Type B pancreatic cell (in vitro differentiated cells): Measurements from ENCODE around the gene IMPACT. TPM values are rescaled to one million over a fixed set of nuclear protein-coding genes. Genes with fewer than 3 reads are reported as not detected.

ENCODE experiments used
- DNase-seq: peaks from one replicate; pipeline ENCODE4 v3.0.0; 2021; ENCODE audit warnings: mixed read lengths; ENCODE audit not compliant: unreplicated experiment; ENCODE audit errors: extremely low spot score
- H3K27ac Mint-ChIP-seq: 2 replicates; pipeline ENCODE4 v1.8.0; 2021; ENCODE audit warnings: mild to moderate bottlenecking, mixed read lengths
- H3K27me3 Mint-ChIP-seq: 2 replicates; pipeline ENCODE4 v1.8.0; 2021; ENCODE audit warnings: mixed read lengths
- H3K36me3 Mint-ChIP-seq: 2 replicates; pipeline ENCODE4 v1.8.0; 2021; ENCODE audit warnings: mixed read lengths
- H3K4me1 Mint-ChIP-seq: one replicate; pipeline ENCODE4 v1.8.0; 2021; ENCODE audit warnings: mixed read lengths; ENCODE audit not compliant: unreplicated experiment
- H3K4me3 Mint-ChIP-seq: 2 replicates; pipeline ENCODE4 v1.8.0; 2021; ENCODE audit warnings: mild to moderate bottlenecking, mixed read lengths
- H3K9me3 Mint-ChIP-seq: 2 replicates; pipeline ENCODE4 v1.8.0; 2021; ENCODE audit warnings: mixed read lengths
- CTCF ChIP-seq: fragments of 200-600 bp; sonication (generic); conservative IDR thresholded peaks from 2 replicates; pipeline ENCODE4 v1.5.0; 2021; ENCODE audit warnings: antibody characterized with exemption, mild to moderate bottlenecking
- total RNA-seq: library from RNA; stranded (reverse); gene quantifications from 2 replicates; pipeline ENCODE4 v1.2.1, GENCODE V29; 2021; ENCODE audit warnings: low replicate concordance

Gene IMPACT
- total RNA-seq, 1 donor from 2014 or later, result 34.3 TPM

DNA sequence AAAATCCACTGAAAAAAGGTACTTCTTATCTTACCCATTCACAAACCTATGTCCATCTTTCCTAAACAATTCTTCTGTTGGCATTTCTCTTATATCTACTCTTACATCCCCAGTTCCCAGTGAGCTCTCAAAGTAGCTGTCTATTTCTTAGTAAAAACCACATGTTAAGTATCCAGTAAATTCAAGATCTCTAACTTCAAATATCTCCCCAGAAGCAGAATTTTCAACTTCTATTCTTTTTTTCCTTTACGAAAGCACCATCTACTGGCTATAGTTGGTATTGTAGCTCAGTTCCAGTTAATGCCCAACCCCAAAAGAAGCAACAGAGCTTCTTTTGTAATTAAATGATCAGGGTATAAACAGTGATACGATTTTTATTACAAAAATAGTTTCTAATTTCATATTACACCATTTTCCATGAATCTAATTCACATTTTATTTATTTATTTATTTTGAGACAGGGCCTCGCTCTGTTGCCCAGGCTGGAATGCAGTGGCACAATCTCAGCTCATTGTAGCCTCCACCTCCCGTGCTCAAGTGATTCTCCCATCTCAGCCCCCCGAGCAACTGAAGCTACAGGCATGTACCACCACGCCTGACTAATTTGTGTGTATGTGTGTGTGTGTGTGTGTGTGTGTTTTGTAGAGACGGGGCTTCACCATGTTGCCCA, 62.5 kb downstream of the IMPACT start:
- H3K36me3 Mint-ChIP-seq, result no peaks in the 10 kb centered on the region
- H3K27ac Mint-ChIP-seq, result no peak overlapping the region

DNA sequence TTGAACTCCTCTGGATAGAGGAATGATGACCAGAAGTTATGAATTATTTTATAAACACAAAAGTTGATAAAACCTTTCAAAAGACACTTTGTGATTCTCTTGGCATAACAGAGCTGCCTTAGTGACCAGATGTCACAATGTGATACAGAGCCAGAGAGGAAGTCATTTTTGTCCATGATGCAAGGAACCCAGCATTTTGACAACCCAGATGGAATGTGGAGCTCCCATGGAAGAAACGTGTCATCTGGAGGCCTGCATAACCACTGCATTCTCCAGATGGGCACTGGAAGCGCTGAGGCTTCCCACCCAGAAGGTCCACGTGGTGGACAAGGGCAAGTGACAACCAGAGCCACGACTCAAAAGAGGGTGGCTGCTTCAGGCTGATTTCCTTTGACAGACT, 64.1 kb downstream of the IMPACT start:
- no peak for TF ChIP-seq CTCF
- H3K9me3 Mint-ChIP-seq, result peaks cover 9% of the 10 kb centered on the region
- no peaks in the 10 kb centered on the region for H3K36me3 Mint-ChIP-seq
- no peaks in the 10 kb centered on the region for H3K27me3 Mint-ChIP-seq
- peaks cover 26% of the 10 kb centered on the region for H3K4me1 Mint-ChIP-seq
- H3K4me3 Mint-ChIP-seq, result no peak overlapping the region
- no peak for DNase-seq
- no peak overlapping the region for H3K27ac Mint-ChIP-seq

More for the DNA sequence above, 62.5 kb downstream of the IMPACT start:
- no peak overlapping the region for H3K4me3 Mint-ChIP-seq
- DNase-seq, result no peak
- peaks cover 26% of the 10 kb centered on the region for H3K4me1 Mint-ChIP-seq
- peak; percentile 89 for TF ChIP-seq CTCF
- H3K9me3 Mint-ChIP-seq, result peaks cover 4% of the 10 kb centered on the region
- no peaks in the 10 kb centered on the region for H3K27me3 Mint-ChIP-seq

- Mint-ChIP-seq H3K4me3 (peak overlapping the region; percentile 17), H3K27me3 (no peaks in the 10 kb centered on the region), H3K36me3 (no peaks in the 10 kb centered on the region), H3K4me1 (peaks cover 33% of the 10 kb centered on the region), H3K27ac (no peak overlapping the region), H3K9me3 (peaks cover 9% of the 10 kb centered on the region)
- no peak for DNase-seq
- TF ChIP-seq CTCF, result no peak
These were observed 65.7 kb downstream of the IMPACT start for GRCh38 chr18:24491927-24492834.

DNA sequence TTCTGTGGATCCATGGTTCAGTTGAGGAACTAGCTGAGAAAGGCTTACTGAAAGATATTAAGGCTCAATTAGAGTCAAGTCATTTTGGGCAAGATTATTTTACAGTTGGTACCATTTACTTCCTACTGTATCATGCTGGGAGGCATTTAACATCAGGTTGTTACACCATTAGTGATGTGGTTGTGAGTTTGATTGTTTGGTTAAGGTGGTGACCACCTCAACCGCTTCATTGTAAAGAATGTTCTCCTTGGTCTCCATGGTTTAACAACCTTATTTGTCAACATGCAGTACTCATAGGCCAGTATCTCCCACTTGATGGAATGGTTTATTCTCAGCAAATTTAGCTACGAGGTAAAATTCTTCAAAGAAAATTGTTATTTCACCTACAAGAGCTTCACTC, 68.1 kb downstream of the IMPACT start:
- H3K4me1 Mint-ChIP-seq, result peaks cover 24% of the 10 kb centered on the region
- H3K27ac Mint-ChIP-seq, result no peak overlapping the region
- TF ChIP-seq CTCF, result no peak
- no peaks in the 10 kb centered on the region for H3K36me3 Mint-ChIP-seq
- H3K9me3 Mint-ChIP-seq, result peaks cover 9% of the 10 kb centered on the region
- H3K27me3 Mint-ChIP-seq, result no peaks in the 10 kb centered on the region
- no peak overlapping the region for H3K4me3 Mint-ChIP-seq
- no peak for DNase-seq

- Mint-ChIP-seq H3K27me3 (no peaks in the 10 kb centered on the region), H3K27ac (no peak overlapping the region), H3K4me3 (no peak overlapping the region), H3K4me1 (peaks cover 18% of the 10 kb centered on the region), H3K9me3 (peaks cover 22% of the 10 kb centered on the region), H3K36me3 (no peaks in the 10 kb centered on the region)
- no peak for TF ChIP-seq CTCF
- DNase-seq, result no peak
These were observed 70.7 kb downstream of the IMPACT start for GRCh38 chr18:24497031-24497754.
